GM18507 (cell line): ENCODE measurements around the gene EFCAB10.
"Not testable (repeated sequence)": the region's sequence is repeated elsewhere in the genome, so short reads cannot be mapped to it uniquely, and the experiment has no call there.

Experiments
- DNase-seq: peaks from one replicate; pipeline ENCODE4 v3.0.0; 2011; ENCODE audit warnings: low read depth; ENCODE audit not compliant: insufficient read length; ENCODE audit errors: extremely low spot score
- FAIRE-seq: peaks from 2 replicates; lab custom pipeline; 2011; peaks lifted over from hg19 to GRCh38; lab: Jason Lieb, UNC

The EFCAB10 gene

GRCh38 chr7:105600720-105601550 lies 19.6 kb upstream of the EFCAB10 start:
- no peak for FAIRE-seq
- no peak for DNase-seq

GRCh38 chr7:105599551-105599950 lies 18.3 kb upstream of the EFCAB10 start:
- no peak for DNase-seq
- no peak for FAIRE-seq

- not testable (repeated sequence) for FAIRE-seq, DNase-seq
These were observed 17.8 kb upstream of the EFCAB10 start for GRCh38 chr7:105599080-105599479.

- FAIRE-seq, result no peak
These were observed 15.6 kb upstream of the EFCAB10 start for GRCh38 chr7:105596866-105597265.

GRCh38 chr7:105594034-105594433 lies 12.7 kb upstream of the EFCAB10 start:
- FAIRE-seq (no peak), DNase-seq (no peak)

More at GRCh38 chr7:105596866-105597265, 15.6 kb upstream of the EFCAB10 start:
- DNase-seq, result no peak

GRCh38 chr7:105591522-105591921 lies 10.2 kb upstream of the EFCAB10 start:
- DNase-seq (no peak), FAIRE-seq (no peak)

GRCh38 chr7:105590793-105591192 lies 9.5 kb upstream of the EFCAB10 start:
- FAIRE-seq (no peak), DNase-seq (no peak)

- FAIRE-seq (peak; percentile 91), DNase-seq (no peak)
These were observed 8.2 kb upstream of the EFCAB10 start for GRCh38 chr7:105589356-105590077.

- FAIRE-seq (no peak), DNase-seq (no peak)
These were observed 6.8 kb upstream of the EFCAB10 start for GRCh38 chr7:105587909-105588635.

- FAIRE-seq, result peak; percentile 48
- no peak for DNase-seq
These were observed 4.7 kb upstream of the EFCAB10 start for GRCh38 chr7:105585850-105586500.

GRCh38 chr7:105584165-105584564 lies 2.9 kb upstream of the EFCAB10 start:
- FAIRE-seq, result no peak
- no peak for DNase-seq

GRCh38 chr7:105583061-105583460 lies 1.8 kb upstream of the EFCAB10 start:
- FAIRE-seq, result no peak
- no peak for DNase-seq

- DNase-seq (no peak), FAIRE-seq (no peak)
These were observed 1.1 kb downstream of the EFCAB10 start for GRCh38 chr7:105580022-105580740.

GRCh38 chr7:105578496-105578895 lies 2.8 kb downstream of the EFCAB10 start:
- FAIRE-seq, result no peak
- DNase-seq, result no peak

GRCh38 chr7:105577251-105577650 lies 4.0 kb downstream of the EFCAB10 start:
- no peak for FAIRE-seq

GRCh38 chr7:105571891-105572290 lies 9.4 kb downstream of the EFCAB10 start:
- FAIRE-seq (no peak), DNase-seq (no peak)

More at GRCh38 chr7:105577251-105577650, 4.0 kb downstream of the EFCAB10 start:
- no peak for DNase-seq

GRCh38 chr7:105567821-105568220 lies 13.5 kb downstream of the EFCAB10 start:
- FAIRE-seq (no peak), DNase-seq (no peak)

- FAIRE-seq (no peak), DNase-seq (no peak)
These were observed 14.3 kb downstream of the EFCAB10 start for GRCh38 chr7:105567024-105567423.

GRCh38 chr7:105565190-105565589 lies 16.1 kb downstream of the EFCAB10 start:
- DNase-seq, result no peak
- FAIRE-seq, result no peak
